AG04450 (cell line): ENCODE results near the gene TRMT61B. TPM values are rescaled to one million over a fixed set of nuclear protein-coding genes. Genes with fewer than 3 reads are reported as not detected.

Experiments
- CTCF ChIA-PET: fragments of 300-600, 350-600 bp; formaldehyde crosslinking; extraction: SDS; loops from one replicate; lab custom pipeline; 2022; ENCODE audit warnings: antibody characterized with exemption, inconsistent platforms; lab: Charles Lee
- POLR2A ChIA-PET: fragments of 350-600 bp; formaldehyde crosslinking; extraction: SDS; loops from one replicate; lab custom pipeline; 2021; ENCODE audit warnings: antibody characterized with exemption, inconsistent platforms; lab: Yijun Ruan, JAX
- DNase-seq: peaks from one replicate; pipeline ENCODE4 v3.0.0-alpha.2; 2011; ENCODE audit warnings: low read depth, low spot score
- H3K27ac ChIP-seq: one replicate; pipeline ENCODE4 v1.5.1; 2012; ENCODE audit warnings: low read depth, low read length, control low read depth
- H3K27me3 ChIP-seq: one replicate; pipeline ENCODE4 v1.6.0; 2012; ENCODE audit warnings: low read length; ENCODE audit not compliant: control insufficient read depth, insufficient read depth
- H3K4me3 ChIP-seq: 2 replicates; pipeline ENCODE4 v1.5.1; 2011; ENCODE audit warnings: mild to moderate bottlenecking, low read depth, low read length, control low read depth
- H3K9me3 ChIP-seq: 2 replicates; pipeline ENCODE4 v1.5.1; 2012; ENCODE audit warnings: low read length; ENCODE audit not compliant: control insufficient read depth, insufficient read depth
- CTCF ChIP-seq: IDR thresholded peaks from 2 replicates; pipeline ENCODE4 v1.5.1; 2011; ENCODE audit warnings: low read depth, low read length, control low read depth, inconsistent platforms
- polyA plus RNA-seq: library from polyadenylated mRNA; depleted of rRNA; stranded (reverse); fragments of >200 nt; gene quantifications from 2 replicates; pipeline ENCODE4 v1.2.3, GENCODE V29; 2011

Gene TRMT61B
- polyA plus RNA-seq, 1 experiment, result 16.8 TPM

GRCh38 chr2:28902584-28902983 is 32.5 kb upstream of the TRMT61B start:
- CTCF ChIA-PET, result interaction anchor here (0.5 kb wide), 1 partner anchor 24 kb away, joined by 3 read pairs; no protein-coding TSS in a partner anchor
- POLR2A ChIA-PET, result interaction anchor here (1.2 kb wide), 1 partner anchor 8 kb away, joined by 5 read pairs; the partner anchor contains the start of gene WDR43
- no peak for TF ChIP-seq CTCF
- Histone ChIP-seq H3K4me3 (no peak overlapping the region), H3K27me3 (no peaks in the 10 kb centered on the region), H3K27ac (no peak overlapping the region), H3K9me3 (no peaks in the 10 kb centered on the region)
- DNase-seq, result no peak

GRCh38 chr2:28901841-28902240 is 31.7 kb upstream of the TRMT61B start:
- Histone ChIP-seq H3K27ac (no peak overlapping the region), H3K27me3 (no peaks in the 10 kb centered on the region), H3K4me3 (no peak overlapping the region), H3K9me3 (no peaks in the 10 kb centered on the region)
- no peak for TF ChIP-seq CTCF
- DNase-seq, result no peak
- ChIA-PET CTCF (no interaction called here), POLR2A (interaction anchor here (0.5 kb wide), 1 partner anchor 99 kb away, joined by 4 read pairs; no protein-coding TSS in a partner anchor)

- Histone ChIP-seq H3K27me3 (no peaks in the 10 kb centered on the region), H3K9me3 (no peaks in the 10 kb centered on the region), H3K27ac (no peak overlapping the region), H3K4me3 (no peak overlapping the region)
- CTCF ChIA-PET, result no interaction called here
- POLR2A ChIA-PET, result no interaction called here
- DNase-seq, result no peak
- TF ChIP-seq CTCF, result no peak
Observed at GRCh38 chr2:28901202-28901601, 31.1 kb upstream of the TRMT61B start.

- Histone ChIP-seq H3K27ac (no peak overlapping the region), H3K9me3 (no peaks in the 10 kb centered on the region; the same call in 1 of the 2 replicates), H3K27me3 (no peaks in the 10 kb centered on the region), H3K4me3 (no peak overlapping the region)
- POLR2A ChIA-PET, result no interaction called here
- DNase-seq, result no peak
- CTCF ChIA-PET, result no interaction called here
- TF ChIP-seq CTCF, result no peak
Observed at GRCh38 chr2:28898048-28898447, 27.9 kb upstream of the TRMT61B start.

- H3K4me3 ChIP-seq, result peak overlapping the region; percentile 11; the same call in 1 of the 2 replicates
- ChIA-PET CTCF (interaction anchor here (0.6 to 1.3 kb wide), 3 partner anchors 13 to 79 kb away, joined by 3 to 6 read pairs (median 3); no protein-coding TSS in a partner anchor), POLR2A (no interaction called here)
- H3K27me3 ChIP-seq, result no peaks in the 10 kb centered on the region
- H3K27ac ChIP-seq, result no peak overlapping the region
- no peak for DNase-seq
- no peaks in the 10 kb centered on the region; the same call in 1 of the 2 replicates for H3K9me3 ChIP-seq
- TF ChIP-seq CTCF, result no peak
Observed at GRCh38 chr2:28896906-28897305, 26.8 kb upstream of the TRMT61B start.
